Adrenal gland (tissue), 5 donors: Measurements from ENCODE around the gene TBC1D20.

Source experiments
- CTCF ChIP-seq, 6 experiments: fragments of 450-650 bp in 4 of 6; fragments of 200-600 bp in 2 of 6; sonication (generic) in 1 of 6; IDR thresholded peaks; 1 replicate in 5 of 6; 2 replicates in 1 of 6; pipeline versions ENCODE4 v1.5.1 to v1.8.0; 2016 to 2021; ENCODE audit warnings: antibody characterized with exemption in 6 of 6, mild to moderate bottlenecking in 2 of 6, moderate library complexity in 1 of 6
- POLR2A ChIP-seq, 2 donors: fragments of 450-650 bp; IDR thresholded peaks; one replicate each; pipeline ENCODE4 v1.6.1; 2017; ENCODE audit warnings: antibody characterized with exemption in 2 of 2, mild to moderate bottlenecking in 2 of 2, moderate library complexity in 1 of 2
- donor health status: DM: no; HTN: no; CAD: no.

- TF ChIP-seq CTCF (IDR thresholded peaks at IDR 0.05) (no peak), POLR2A (IDR thresholded peaks at IDR 0.05) (peak in 1 of 2 donors; percentile 14)
Observed at GRCh38 chr20:444862-445426, 17.4 kb downstream of the TBC1D20 start.
